HG03159 (cell line): ENCODE results near the gene APOC4.
"Not testable (repeated sequence)": the region's sequence is repeated elsewhere in the genome, so short reads cannot be mapped to it uniquely, and the experiment has no call there.

ENCODE experiments used
- ATAC-seq: cut with Tn5 transposase; IDR thresholded peaks from one replicate; pipeline ENCODE4 v1.9.1; 2021; ENCODE audit warnings: mild to moderate bottlenecking, moderate library complexity; ENCODE audit not compliant: unreplicated experiment

Gene APOC4

DNA sequence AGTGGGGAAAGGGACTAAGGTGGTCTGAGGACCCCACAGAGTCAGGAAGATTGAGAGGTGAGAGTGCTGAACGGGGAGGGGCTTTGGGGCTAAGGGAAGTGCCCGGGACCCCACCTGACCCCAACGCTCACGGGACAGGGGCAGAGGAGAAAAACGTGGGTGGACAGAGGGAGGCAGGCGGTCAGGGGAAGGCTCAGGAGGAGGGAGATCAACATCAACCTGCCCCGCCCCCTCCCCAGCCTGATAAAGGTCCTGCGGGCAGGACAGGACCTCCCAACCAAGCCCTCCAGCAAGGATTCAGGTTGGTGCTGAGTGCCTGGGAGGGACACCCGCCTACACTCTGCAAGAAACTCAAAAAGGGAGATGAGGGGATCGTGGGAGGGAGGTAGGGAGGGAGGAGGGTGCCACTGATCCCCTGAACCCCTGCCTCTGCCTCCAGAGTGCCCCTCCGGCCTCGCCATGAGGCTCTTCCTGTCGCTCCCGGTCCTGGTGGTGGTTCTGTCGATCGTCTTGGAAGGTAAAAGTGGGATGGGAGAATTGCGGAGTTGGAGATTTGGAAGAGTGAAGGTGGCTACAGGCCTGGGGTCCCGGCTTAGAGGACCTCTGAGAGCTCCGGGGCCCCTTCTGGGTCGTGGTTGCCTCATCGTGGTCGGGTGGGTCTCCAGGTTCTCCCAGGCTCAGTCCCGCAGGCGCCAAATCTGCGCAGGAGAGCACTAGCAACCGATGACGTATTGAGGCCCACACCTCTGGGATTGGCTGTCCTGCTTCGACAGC is 27.4 kb upstream of the APOC4 start, which contains the start of gene APOC1:
Gene APOC1, plus strand, starts transcription at position 176 of the 774 bp plus-strand sequence. Its CDS starts 284 bp downstream, at position 460.
- peak; percentile 91 for ATAC-seq

DNA sequence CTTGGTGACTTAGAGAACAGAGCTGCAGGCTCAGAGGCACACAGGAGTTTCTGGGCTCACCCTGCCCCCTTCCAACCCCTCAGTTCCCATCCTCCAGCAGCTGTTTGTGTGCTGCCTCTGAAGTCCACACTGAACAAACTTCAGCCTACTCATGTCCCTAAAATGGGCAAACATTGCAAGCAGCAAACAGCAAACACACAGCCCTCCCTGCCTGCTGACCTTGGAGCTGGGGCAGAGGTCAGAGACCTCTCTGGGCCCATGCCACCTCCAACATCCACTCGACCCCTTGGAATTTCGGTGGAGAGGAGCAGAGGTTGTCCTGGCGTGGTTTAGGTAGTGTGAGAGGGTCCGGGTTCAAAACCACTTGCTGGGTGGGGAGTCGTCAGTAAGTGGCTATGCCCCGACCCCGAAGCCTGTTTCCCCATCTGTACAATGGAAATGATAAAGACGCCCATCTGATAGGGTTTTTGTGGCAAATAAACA is 17.8 kb upstream of the APOC4 start:
- ATAC-seq = no peak

DNA sequence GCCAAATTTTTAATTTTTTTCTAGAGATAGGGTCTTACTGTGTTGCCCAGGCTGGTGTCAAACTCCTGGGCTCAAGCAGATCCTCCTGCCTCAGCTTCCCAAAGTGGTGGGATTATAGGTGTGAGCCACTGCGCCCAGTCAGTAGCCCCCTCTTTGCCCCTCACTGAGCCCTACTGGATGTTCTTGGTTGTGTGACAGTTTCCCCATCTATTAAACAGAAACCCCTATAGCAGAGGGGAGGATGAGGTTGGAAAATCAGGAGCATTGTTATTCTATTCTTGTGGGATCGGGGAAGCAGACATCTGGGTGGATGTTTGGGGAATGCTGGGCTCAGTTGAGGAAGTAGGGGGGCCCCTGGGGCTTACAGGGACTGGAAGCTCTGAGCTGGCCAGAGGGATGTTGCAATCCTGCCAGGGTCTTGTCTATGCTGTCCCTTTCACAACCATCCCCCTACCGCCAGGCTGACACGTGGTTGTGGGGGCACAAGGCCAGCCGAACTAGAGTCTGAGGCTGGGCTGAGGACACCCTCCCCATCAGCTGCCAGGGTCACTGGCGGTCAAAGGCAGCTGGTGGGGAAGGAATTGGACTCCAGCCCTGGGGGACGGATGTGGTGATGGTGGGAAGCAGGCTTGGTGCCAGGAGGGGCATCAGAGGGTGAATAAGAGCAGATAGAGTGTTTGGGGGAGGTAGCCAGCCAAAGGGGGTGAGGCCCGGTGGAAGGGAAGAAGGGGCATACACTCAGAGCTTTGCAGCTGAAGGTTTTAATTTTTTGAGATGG is 16.7 kb upstream of the APOC4 start:
- ATAC-seq = no peak

DNA sequence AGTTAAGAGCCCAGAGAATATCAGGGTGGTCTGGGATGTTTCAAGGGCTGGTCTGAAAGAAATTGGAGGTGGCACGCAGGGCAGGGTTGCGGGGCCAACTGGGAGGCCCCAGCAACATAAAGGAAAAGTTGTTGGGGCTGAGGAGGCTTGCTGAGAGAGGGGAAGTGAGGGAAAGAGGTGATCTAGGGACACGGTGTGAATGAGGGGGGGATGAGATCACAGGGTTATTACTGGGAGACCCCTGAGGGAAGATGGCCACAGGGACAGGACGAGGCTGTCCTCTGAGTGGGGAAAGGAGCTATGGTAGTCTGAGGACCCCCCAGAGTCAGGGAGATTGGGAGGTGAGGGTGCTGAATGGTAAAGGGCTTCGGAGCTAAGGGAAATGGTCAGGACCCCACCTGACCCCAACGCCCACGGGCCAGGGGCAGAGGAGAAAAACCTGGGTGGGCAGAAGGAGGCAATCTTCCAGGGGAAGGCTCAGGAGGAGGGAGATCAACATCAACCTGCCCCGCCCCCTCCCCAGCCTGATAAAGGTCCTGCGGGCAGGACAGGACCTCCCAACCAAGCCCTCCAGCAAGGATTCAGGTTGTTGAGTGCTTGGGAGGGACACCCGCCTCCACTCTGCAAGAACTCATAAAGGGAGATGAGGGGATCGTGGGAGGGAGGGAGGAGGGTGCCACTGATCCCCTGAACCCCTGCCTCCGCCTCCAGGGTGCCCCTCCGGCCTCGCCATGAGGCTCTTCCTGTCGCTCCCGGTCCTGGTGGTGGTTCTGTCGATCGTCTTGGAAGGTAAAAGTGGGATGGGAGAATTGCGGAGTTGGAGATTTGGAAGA is 15.6 kb upstream of the APOC4 start:
- ATAC-seq = not testable (repeated sequence)

DNA sequence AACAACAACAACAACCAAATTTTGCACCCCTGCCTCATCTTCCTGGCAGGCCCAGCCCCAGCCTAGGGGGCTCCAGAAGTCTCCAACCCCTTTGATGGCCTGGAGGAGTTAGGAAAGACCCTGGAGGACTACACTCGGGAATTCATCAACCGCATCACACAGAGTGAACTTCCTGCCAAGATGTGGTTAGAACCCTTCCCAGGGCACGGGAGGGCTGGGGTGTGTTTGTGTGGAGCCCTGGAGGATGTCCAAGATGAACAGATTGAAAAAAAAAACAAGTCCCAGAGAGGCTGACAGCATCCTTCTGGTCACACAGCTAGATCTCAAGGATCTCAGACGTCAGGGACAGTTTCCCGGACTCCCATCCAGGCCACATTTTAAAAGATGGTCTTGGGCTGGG is 14.3 kb upstream of the APOC4 start:
- no peak for ATAC-seq

DNA sequence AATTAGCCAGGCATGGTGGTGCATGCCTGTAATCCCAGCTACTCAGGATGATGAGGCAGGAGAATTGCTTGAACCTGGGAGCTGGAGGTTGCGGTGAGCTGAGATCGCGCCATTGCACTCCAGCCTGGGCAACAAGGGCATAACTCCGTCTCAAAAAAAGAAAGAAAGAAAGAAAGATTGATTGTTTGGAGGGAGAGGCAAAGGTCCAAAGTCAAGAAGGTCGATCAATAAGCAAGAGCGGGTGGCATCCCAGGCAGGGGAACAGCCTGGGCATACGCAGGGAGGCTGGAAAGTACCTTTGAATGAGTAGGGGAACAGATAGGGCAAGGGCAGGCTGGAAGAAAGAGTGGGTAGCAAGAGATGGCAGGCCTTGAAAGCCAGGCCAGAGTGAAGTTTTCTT is 11.9 kb upstream of the APOC4 start:
- ATAC-seq = no peak

DNA sequence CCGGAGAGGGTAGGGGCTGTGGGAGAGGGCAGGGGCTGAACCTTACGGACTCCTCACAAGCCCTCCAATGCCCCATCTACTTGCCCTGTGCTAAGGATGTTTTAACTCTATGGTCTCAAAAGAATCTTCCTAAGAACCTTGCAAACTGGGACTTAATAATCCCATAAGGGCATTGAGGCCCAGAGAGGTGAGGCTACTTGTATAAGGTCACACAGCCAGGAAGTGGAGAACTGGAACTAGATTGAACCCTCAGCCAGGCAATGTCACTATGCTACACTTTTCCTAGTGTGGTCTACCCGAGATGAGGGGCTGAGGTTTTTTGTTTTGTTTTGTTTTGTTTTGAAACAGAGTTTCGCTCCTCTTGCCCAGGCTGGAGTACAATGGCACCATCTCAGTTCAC is 10.5 kb upstream of the APOC4 start:
- no peak for ATAC-seq

DNA sequence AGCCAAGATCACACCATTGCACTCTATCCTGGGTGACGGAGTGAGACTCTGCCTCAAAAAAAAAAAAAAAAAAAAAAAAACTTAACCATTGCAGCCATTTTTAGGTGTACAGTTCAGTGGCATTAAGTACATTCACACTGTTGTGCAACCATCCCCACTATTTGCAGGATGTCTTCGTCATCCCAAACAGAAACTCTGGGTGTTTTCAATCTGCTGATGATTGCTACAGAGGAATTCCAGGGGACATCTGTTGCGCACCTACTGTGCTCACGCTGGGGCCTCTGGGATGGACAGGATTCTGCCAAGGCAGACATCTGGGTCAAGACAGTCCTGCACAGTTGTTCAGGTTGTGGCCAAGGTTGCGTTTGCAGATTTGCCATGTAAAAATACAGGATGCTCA is 2.4 kb upstream of the APOC4 start:
- ATAC-seq = no peak

DNA sequence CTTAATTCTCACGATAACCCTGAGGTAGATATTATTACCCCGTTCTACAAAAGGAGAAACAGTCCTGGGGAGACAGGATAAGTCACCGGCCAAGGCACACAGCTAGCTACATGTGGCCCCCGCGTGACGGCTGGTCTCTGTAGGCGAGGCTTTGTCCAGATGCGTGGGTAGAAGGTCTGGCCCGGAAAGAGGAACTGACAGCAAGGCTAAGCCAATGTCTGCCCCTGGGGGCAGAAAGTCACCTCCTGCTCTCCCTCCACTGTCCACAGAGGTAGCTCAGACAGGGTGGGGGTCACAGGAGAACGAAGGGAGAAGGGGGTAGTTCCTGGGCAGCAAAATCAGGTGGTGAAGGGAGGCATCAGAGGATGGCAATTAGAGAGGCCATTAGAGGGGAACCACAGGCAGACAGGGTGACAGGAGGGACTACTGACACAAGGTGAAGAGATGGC is 1.8 kb downstream of the APOC4 start:
- ATAC-seq = peak; percentile 58

DNA sequence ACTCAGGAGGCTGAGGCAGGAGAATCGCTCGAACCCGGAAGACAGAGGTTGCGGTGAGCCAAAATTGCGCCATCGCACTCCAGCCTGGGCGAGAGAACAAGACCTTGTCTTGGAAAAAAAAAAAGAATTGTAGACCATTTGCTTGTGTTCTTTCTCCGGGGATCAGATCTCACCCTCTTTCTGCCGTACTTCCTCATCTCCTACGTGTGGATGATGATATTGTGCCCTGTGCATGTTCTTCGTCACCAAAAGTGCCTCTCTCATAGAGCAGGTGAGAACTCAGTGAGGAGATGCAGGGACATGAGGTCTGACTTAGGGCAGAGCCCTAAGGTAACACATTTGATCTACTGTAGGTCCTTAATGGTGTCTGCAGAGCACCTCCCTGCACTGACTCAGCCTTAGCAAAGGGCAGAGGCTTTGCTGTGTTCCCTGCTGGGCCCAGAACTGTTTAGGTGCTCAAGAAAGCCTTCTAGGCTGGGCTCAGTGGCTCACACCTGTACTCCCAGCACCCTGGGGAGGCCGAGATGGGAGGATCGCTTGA is 5.1 kb downstream of the APOC4 start:
- no peak for ATAC-seq

DNA sequence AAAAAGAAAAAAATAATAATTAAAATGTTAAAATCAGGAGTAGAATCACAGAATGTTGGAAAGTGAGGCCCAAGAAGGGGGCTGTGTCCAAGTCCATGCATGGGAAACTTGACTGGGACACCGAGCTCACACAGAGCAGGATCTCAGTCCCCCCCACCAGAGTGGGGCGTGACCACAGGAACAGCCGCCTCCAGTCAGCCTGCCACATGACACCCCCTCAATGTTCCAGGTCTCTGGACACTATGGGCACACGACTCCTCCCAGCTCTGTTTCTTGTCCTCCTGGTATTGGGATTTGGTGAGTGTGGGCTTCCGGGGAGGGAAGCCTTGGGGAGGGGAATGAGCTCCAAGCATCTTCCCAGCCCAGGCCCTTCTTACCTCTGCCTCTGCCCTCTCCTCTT is 6.2 kb downstream of the APOC4 start:
- ATAC-seq = no peak

DNA sequence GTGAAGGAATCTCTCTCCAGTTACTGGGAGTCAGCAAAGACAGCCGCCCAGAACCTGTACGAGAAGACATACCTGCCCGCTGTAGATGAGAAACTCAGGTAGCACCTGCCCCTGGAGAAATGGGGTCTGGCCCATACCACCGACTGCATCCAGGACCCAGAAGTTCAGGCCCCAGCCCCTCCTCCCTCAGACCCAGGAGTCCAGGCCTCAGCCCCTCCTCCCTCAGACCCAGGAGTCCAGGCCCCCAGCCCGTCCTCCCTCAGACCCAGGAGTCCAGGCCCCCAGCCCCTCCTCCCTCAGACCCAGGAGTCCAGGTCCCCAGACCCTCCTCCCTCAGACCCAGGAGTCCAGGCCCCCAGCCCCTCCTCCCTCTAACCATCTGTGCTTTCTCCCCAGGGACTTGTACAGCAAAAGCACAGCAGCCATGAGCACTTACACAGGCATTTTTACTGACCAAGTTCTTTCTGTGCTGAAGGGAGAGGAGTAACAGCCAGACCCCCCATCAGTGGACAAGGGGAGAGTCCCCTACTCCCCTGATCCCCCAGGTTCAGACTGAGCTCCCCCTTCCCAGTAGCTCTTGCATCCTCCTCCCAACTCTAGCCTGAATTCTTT is 6.8 kb downstream of the APOC4 start:
- ATAC-seq = no peak

DNA sequence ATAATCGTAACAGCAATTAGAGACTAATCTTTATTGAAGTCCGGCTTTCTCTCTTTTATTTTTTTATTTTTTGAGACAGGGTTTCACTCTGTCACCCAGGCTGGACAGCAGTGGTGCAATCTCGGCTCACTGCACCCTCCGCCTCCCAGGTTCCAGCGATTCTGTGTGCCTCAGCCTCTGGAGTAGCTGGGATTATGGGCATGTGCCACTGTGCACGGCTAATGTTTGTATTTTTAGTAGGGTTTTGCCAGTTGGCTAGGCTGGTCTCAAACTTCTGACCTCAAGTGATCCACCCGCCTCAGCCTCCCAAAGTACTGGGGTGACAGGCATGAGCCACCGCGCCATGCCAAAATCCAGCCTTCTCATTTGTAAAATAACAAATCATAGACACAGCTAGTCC is 7.5 kb downstream of the APOC4 start:
- no peak for ATAC-seq

DNA sequence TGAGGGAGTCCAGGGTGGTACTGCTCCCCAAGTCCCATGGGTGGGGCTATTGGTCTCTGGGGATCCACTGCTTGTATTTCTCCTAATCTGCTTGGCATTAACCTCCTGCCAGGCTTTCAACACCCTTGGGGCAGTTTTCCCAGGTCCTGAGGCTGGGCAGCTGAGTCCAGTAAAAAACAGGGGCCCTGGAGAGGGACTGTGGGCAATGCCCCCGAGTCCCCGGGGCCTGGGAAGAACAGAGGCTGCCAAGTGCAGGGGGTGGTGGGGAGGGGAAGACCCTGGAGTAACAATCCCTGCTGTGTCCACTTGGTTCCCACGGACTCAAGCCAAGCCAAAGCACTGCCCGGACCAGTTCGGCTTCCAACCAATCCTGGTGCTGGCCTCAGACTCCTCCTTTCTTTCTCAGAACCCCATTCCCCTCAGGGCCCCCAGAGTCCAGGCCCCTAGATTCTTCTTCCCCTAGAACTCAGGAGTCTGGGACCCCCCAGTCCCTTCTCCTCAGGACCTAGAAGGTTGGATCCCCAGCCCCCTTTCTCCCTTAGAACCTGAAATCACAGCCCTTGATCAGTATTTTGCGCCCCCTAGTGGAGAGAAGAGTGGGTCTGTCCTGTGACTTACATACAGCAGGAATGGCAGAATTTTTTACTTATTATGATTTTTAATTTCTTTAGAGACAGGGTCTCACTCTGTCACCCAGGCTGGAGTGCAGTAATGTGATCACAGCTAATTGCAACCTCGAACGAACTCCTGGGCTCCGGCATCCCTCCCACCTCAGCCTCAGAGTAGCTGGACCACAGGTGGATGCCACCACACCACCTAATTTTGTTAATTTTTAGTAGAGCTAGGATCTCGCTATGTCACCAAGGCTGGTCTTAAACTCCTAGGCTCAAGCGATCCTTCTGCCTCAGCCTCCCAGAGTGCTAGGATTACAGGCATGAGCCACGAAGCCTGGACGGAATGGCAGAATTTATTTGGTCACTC is 9.4 kb downstream of the APOC4 start:
- no peak for ATAC-seq

DNA sequence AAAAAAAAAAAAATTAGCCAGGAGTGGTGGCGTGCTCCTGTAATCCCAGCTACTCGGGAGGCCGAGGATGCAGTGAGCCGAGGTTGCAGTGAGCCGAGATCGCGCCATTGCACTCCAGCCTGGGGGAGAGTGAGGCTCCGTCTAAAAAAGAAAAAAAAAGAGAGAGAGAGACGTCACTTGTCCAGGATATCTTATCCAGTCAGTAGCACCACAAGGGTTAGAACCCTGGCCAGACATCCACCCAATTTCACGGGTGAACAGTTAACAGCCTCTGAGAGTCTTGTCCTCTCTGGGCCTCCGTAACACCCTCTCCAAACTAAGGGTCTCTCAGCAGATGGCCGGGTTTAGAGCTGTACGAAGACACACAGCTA is 12.2 kb downstream of the APOC4 start:
- ATAC-seq = no peak

DNA sequence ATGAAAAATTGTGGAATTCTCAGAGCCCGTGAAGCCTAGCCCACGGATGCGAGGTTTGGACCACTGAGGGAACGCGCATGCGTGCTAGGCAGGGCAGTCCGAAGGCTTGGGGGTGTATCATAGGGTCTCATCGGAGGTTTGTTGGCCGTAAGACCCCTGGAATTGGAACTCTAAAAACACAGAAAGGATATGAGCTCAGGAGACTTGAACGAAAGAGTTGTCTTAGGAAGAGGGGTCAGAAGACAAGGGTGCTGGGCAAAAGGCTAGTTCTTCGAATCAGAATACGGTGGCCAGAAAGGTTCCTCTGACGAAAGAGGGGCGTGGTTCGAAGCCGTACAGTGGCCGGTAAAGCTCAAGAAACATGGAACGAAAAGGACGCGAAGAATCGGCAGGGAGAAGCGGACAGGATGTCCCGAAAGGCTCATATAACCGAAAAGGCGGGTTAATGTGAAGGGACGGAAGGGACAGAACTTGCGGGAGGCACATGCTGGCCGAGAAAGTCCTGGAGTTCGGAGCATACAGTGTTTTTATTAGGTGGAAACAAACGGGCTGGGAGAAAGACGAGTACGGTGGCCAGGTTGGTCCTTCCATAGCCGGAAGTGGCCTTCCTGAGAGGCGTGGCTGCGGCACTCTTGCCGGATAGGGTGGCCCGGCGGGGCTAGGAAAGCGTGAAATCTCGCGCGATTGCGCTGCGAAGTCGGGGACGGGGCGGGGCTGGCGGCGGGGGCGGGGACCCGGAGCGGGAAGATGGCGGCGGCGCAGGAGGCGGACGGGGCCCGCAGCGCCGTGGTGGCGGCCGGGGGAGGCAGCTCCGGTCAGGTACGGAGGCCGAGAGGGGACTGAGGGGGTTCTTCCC is 12.8 kb downstream of the APOC4 start, which contains the start of gene CLPTM1:
Gene CLPTM1, plus strand, starts transcription at position 732 of the 856 bp plus-strand sequence. Its CDS starts 16 bp downstream, at position 748.
- ATAC-seq = peak; percentile 83

DNA sequence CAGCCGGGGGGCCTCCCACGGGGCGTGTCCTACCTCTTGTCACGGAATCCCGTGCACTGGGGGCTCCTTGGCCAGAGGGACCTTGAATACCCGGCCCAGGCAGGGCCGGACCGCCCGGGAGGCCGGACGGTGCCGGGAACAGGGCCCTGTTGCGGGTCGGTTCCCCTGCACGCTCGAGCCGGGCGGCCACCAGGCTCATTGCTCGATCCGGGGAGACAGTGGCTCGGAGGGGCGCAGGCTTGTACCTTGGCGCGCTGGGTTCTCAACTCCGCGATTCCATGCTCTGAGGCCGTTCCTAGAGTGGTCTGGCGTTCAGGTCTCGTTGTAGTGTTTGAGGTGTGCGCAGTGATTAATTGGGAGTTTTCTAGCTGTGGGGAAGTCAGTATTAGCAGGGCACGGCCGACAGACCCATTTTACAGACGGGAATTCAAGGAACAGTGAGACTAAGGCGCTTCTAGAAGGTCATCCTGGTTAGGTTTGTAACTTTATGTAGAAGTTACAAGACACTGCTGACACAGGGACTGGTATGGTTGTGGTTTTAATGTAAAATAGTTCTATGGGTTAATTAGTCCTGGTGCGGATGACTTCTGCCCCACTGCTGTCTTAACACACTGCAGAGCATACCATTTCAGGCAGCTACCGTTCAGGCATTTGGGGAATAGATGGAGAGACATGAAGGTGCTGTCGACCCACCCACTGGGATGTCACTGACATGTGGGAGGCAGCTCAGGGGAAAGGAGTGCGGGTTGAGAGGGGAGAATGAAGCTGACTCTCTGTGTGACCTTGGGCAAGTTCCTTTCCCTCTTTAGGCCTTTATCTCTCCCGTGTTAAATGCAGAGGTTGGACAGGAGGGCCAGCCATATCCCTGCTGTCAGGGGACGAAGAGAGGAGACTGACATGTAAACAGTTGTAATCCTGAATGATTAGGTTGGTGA is 13.7 kb downstream of the APOC4 start:
- peak; percentile 14 for ATAC-seq
